HG02938 (cell line): ENCODE data around the gene KANSL1L.

Experiments
- ATAC-seq: cut with Tn5 transposase; IDR thresholded peaks from one replicate; pipeline ENCODE4 v1.9.1; 2021; ENCODE audit warnings: mild to moderate bottlenecking, moderate library complexity; ENCODE audit not compliant: unreplicated experiment

KANSL1L gene

GRCh38 chr2:210072922-210073509 is 98.2 kb downstream of the KANSL1L start:
- ATAC-seq: peak; percentile 79

GRCh38 chr2:210072493-210072892 is 98.7 kb downstream of the KANSL1L start:
- ATAC-seq: no peak

DNA sequence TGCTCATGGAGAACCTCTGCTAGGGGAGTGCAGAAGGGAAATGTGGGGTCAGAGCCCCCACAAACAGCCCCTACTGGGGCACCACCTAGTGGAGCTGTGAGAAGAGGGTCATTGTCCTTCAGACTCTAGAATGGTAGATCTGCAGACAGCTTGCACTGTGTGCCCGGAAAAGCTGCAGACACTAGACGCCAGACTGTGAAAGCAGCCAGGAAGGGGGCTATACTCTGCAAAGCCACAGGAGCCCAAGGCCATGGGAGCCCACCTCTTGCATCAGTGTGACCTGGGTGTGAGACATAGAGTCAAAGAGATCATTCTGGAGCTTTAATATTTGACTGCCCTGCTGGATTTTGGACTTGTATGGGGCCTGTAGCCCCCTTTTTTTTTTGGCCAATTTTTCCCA is 107.9 kb downstream of the KANSL1L start:
- no peak for ATAC-seq

- no peak for ATAC-seq
Observed at GRCh38 chr2:210055825-210056224, 115.4 kb downstream of the KANSL1L start.

- no peak for ATAC-seq
Observed at GRCh38 chr2:210054696-210055095, 116.5 kb downstream of the KANSL1L start.

DNA sequence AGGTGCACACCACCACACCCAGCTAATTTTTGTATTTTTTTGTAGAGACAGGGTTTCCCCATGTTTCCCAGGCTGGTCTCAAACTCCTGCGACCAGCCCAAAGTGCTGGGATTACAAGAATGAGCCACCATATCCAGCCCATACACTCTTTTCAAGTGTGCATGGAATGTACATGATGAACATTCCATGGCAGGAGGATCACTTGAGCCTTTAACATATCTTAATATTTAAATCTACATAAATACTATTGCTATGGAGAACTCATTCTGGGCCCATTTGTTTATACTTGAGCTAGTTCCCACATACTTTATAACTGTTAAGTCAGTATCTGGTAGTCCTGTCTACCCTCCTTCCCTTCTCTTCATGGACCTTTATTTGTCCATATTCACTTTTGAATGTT is 120.3 kb downstream of the KANSL1L start:
- ATAC-seq: no peak

DNA sequence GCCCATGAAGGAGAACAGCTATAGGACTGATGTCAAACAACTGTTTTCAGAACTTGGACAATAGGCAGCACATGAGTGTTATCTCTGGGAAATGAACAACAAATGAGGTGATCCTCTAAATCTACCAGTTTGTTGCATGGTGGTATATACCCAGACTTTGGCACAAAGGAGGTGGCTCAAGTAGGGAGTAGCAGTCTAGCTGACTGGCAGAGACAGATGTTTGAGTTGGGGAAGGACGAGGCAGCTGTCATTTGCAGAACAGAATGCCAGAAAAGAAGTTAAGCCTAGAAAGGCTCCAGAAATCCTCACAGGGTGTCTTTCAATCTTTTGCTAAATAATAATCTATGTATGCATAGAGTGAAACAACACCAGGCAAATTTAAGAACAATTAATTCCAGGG is 121.4 kb downstream of the KANSL1L start:
- ATAC-seq: no peak

GRCh38 chr2:210046851-210047500 is 124.2 kb downstream of the KANSL1L start:
- no peak for ATAC-seq

GRCh38 chr2:210038078-210038477 is 133.1 kb downstream of the KANSL1L start:
- ATAC-seq: no peak

DNA sequence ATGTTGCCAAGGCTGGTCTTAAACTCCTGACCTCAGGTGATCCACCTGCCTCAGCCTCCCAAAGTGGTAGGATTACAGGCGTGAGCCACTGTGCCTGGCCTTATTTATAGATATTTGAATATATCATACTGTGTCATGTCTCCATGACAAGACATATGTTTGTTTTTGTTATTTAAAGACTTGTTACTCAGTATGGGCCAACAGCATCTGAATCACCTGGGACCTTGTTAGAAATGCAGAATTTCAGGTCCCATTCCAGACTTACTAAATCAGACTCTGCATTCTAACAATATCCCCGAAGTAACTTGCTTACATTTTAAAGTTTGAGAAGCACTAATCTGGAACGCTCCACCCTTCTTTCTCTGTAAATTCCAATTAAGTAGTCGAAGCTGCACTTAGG is 135.5 kb downstream of the KANSL1L start:
- ATAC-seq: no peak

DNA sequence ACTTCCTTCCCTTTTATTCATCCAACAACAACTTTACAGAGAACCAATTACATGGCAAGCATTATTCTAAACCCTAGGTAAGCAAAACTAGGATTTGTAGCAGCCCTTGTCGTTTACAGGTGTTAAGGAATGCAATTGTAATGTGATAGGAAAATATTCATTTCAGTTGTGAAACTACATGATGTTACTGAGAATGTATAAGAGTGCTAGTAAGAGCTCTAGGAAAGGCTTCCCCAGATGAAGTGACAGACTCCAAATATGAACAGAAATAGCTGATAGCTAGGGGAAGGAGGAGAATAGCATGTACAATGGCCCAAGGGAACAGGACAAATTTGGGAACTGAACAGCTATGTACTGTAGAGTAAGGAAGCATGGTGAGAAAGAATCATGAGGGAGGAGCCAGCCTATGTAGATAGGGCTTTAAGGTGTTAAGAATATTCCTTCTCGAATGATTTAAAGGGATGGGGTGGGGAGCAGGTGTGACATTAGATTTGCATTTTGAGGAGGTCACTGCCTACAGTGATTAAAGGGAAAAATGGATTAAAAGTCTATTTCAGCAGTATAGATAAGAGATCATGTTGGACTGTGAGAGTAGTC is 137.0 kb downstream of the KANSL1L start:
- ATAC-seq: no peak

- no peak for ATAC-seq
Observed at GRCh38 chr2:210028178-210028577, 143.0 kb downstream of the KANSL1L start.

DNA sequence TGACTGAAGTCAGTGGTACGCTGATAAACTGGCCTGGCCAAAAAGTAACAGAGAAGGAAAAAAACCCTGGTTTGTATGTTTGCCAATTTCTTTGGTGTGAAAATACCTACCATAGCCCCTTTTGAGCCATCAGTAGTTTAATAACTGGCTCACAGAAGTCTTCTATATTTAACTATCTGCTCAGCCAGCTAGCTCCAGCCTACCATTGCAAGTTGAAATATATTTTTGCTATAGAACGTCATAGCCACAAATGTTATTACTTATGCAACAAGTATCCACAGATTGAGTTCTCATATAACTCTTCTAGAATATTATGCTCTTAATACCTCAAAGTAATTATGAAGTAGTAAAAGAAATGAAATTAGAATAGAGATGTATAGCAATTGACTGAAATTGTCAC is 143.6 kb downstream of the KANSL1L start:
- no peak for ATAC-seq

DNA sequence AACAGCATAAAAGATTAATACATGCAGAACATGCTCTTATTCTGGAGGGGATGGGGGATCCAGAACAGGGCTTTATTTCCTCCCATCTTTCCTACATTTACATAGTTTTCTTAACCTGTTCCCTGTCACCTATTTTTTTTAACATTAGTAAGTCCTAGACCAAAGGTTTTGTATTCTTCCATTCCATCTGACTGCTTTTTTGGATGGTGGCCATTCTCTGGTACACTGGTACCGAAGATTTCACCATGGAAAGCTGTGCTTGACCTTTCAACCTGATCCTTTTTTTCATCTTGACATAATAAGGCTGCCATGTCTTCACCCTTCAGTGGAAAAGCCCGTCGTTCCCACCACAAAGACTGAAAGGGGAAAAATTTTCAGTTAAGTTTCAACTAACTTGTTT is 148.4 kb downstream of the KANSL1L start:
- no peak for ATAC-seq

DNA sequence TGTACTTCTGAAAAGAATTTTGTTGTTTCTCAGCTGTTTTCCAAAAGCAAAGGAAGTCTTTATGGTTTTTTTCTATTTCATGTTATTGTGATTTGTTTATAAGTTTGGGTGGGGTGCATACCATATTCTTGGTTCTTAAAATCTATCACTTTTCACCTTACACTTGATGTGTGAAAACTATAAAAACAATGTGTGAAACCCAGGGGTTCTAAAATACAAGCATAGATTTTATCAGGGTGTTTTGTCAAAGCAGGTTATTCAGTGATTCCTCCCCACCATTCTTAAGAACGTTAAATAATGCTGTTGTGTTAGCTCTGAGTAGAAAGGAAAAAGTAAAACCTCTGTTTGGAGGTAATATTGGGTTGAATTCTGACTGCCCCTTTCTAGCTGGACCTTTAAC is 151.1 kb downstream of the KANSL1L start:
- no peak for ATAC-seq

- no peak for ATAC-seq
Observed at GRCh38 chr2:210009896-210010295, 161.3 kb downstream of the KANSL1L start.

GRCh38 chr2:210009126-210009525 is 162.1 kb downstream of the KANSL1L start:
- ATAC-seq: no peak

DNA sequence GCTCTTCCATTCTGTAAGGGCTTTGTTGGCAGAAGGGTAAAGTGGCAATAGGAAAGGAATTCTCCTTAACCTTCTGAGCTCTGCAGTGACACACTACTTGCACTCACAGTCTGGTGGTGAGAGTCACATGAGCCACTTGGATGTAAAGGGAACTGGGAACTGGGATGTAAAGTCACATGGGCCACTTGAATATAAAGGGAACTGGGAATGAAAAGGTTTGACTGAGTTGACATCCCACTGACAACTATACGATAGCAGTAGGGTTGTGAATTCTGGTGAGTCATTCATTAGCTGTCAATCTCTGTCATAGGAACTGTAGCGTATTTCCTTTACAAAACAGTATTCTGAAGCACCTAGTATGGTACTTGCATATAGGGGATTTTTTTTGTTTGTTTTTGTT is 163.3 kb downstream of the KANSL1L start:
- no peak for ATAC-seq

- ATAC-seq: no peak
Observed at GRCh38 chr2:210004881-210005280, 166.3 kb downstream of the KANSL1L start.

DNA sequence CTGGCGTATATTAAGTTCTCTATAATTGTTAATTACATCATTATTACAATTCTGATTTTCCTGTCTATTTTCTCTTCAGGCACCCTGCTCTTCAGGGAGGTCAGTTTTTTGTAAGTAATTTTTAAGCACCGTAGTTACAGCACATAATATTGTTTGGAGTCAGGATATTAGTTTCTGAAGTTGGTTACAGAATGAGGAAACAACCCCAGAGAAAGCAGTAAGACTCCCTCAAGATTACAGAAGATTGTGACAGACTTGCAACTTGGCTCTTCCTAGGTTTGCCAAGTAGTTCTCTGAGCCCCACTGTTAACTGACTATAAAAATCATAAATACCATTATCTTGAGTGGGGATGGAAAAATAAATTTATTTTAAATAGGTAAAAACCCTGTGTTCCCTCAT is 167.8 kb downstream of the KANSL1L start:
- ATAC-seq: no peak

DNA sequence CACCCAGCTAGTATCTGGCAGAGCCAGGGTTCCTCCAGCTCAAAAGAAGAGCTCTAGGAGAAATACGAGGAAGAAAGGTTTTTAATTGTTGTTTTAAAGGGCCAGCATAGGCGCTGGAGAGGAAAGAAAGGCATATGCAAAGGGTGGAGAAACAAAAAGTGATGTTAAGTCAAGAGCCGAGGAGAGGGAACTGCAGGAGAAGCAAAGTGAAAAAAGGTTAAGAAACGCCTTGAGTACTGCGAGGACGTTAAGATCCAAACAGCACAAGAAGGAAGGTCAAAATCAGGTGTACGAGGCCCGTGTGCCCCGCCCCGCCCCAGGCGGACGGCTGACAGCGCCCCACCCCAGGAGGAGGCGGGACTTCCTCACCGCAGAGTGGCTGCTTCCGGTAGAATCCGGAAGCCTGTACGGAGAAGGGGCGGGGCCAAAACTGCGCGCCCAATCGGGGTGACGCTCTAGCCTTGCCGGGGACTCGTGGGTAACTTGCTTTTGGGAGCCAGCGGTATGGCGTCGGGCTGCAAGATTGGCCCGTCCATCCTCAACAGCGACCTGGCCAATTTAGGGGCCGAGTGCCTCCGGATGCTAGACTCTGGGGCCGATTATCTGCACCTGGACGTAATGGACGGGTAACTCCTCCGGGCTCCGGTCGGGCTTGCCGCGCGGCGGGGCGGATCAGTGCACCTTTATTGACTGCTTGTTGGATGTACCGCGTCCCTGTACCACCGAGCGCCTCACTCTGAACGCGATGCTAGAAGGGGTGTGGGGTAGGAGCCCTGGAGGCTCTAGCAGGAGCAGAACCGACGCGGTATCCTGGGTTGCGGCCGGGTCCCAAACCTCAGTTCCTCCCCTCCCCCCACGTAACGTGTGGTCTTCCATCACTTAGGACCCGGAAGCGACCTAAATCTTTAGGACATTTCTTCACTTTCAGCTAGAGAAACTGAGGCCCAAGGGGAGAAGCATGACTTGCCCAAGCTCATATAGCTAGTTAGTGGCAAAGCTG is 168.8 kb downstream of the KANSL1L start, which contains the start of gene RPE:
Gene RPE (plus strand): TSS at position 481 of the 1,000 bp plus-strand sequence. CDS start 24 bp downstream, at position 505.
- peak; percentile 99 for ATAC-seq
